22Rv1 (cell line): ENCODE measurements around the gene EPC2.
"Not testable (repeated sequence)": the region's sequence is repeated elsewhere in the genome, so short reads cannot be mapped to it uniquely, and the experiment has no call there.

Experiments
- H3K27ac ChIP-seq: fragments of 450-650 bp; 2 replicates; pipeline ENCODE4 v1.5.1; 2017
- ZFX ChIP-seq: fragments of 450-650 bp; IDR thresholded peaks from 2 replicates; pipeline ENCODE4 v1.6.1; 2017; ENCODE audit warnings: antibody characterized with exemption, borderline replicate concordance
- TF ChIP-seq, protein P1 (sequence below): fragments of 450-650 bp; IDR thresholded peaks from 2 replicates; pipeline ENCODE4 v1.5.1; 2017; ENCODE audit warnings: mild to moderate bottlenecking

The EPC2 gene

DNA sequence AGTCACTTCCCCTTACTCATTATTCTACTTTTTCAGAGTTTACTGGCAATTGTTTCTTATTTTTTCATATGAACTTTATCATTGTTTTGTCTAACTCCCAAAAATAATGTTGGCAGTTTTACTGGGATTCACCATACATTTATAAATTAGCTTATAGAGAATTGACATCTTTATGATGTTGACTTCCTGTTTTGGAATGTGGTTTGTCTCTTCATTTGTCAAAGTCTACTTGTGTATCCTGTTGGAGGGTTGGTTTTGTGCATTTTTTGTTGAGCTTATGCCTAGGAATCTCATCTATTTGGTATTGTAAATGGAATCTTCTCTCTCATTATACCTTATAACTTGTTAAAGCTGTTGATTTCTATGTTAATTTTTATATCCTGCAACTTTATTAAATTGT lies 16.4 kb downstream of the EPC2 start:
- no peak overlapping the region for H3K27ac ChIP-seq
- TF ChIP-seq, protein P1, sequence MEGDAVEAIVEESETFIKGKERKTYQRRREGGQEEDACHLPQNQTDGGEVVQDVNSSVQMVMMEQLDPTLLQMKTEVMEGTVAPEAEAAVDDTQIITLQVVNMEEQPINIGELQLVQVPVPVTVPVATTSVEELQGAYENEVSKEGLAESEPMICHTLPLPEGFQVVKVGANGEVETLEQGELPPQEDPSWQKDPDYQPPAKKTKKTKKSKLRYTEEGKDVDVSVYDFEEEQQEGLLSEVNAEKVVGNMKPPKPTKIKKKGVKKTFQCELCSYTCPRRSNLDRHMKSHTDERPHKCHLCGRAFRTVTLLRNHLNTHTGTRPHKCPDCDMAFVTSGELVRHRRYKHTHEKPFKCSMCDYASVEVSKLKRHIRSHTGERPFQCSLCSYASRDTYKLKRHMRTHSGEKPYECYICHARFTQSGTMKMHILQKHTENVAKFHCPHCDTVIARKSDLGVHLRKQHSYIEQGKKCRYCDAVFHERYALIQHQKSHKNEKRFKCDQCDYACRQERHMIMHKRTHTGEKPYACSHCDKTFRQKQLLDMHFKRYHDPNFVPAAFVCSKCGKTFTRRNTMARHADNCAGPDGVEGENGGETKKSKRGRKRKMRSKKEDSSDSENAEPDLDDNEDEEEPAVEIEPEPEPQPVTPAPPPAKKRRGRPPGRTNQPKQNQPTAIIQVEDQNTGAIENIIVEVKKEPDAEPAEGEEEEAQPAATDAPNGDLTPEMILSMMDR: no peak
- TF ChIP-seq ZFX: no peak

DNA sequence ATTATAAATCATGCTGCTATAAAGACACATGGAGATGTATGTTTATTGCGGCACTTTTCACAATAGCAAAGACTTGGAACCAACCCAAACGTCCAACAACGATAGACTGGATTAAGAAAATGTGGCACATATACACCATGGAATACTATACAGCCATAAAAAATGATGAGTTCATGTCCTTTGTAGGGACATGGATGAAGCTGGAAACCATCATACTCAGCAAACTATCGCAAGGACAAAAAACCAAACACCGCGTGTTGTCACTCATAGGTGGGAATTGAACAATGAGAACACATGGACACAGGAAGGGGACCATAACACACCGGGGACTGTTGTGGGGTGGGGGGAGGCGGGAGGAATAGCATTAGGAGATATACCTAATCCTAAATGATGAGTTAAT lies 17.8 kb downstream of the EPC2 start:
- H3K27ac ChIP-seq: not testable (repeated sequence)

DNA sequence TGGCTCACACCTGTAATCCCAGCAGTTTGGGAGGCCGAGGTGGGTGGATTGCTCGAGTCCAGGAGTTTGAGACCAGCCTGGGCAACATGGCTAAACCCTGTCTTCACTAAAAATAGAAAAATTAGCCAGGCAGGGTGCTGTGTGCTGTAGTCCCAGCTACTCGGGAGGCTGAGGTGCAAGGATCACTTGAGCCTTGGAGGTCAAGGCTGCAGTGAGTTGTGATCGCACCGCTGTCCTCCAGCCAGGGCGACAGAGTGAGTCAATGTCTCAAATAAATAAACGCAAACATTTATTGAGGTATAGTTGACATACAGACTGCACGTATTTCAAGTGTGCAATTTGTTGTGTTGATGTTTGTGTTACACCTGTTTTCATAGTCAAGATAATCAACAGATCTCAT lies 19.7 kb downstream of the EPC2 start:
- TF ChIP-seq, protein P1: no peak
- no peak for TF ChIP-seq ZFX
- no peak overlapping the region for H3K27ac ChIP-seq

DNA sequence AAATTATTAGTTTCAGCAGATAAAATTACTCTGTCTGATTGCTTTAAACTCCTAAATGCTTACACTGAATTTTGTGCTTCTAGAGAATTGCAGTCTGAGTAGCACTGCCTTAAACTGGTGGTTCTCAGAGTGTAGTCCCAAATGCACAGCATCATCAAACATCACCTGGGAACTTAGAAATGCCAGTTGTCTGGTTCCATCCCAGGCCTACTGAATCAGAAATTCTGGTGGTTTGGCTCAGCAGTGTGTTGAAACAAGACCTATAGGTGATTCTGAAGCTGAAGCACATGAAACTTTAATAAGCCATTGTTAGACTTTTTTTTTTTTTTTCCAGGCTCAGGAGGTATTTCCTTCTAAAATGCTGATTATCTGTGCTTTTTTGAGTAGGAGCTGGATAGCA lies 22.0 kb downstream of the EPC2 start:
- TF ChIP-seq, protein P1: no peak
- no peak for TF ChIP-seq ZFX
- no peak overlapping the region for H3K27ac ChIP-seq

DNA sequence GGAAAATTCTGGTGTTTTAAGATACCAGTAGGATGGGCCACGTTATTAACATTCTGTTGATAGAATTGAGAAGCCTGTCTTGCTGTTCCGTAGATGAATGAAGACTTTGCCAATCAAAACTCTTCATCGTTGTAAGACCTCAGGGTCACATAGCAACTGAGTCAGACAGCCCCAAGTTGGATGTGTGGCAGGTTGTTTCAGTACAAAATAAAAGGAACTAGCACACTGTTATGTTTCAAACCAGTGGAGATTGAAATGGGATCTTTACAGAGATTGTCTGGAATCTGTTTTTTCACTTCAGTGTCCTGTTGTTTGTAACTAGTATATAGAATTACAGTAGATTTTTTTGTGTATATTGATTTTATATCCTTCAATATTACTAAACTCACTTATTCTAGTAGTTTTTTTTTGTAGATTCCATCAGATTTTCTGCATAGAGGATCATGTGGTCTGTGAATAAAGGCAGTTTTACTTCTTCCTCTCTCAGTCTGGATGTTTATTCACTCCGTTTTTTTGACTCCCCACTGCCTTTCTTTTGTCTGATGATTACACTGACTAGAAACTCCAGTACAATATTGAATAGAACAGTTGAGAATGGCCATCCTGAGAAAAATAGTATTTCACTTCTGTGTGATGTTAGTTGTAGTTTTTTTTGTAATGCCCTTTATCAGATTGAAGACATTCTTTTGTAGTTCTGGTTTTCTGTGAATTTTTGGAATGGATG lies 22.7 kb downstream of the EPC2 start:
- H3K27ac ChIP-seq: no peak overlapping the region
- TF ChIP-seq, protein P1: no peak
- TF ChIP-seq ZFX: no peak

DNA sequence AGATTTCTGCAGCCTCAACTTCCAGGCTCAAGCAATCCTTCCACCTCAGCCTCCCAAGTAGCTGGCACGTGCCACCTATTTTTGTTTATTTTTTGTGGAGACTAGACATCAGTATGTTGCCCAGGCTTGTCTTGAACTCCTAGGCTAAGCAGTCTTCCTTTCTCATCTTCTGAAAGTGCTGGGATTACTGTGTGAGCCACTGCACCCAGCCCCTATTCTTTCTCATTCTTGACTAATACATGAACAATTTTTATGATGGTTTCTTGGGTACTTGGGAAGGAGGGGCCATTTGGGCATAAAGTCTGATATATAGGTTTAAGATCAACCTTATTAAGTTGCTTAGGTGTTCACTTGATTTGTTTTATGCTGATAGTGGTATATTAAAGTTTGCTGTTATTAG lies 26.2 kb downstream of the EPC2 start:
- TF ChIP-seq, protein P1: no peak
- no peak for TF ChIP-seq ZFX
- H3K27ac ChIP-seq: no peak overlapping the region

DNA sequence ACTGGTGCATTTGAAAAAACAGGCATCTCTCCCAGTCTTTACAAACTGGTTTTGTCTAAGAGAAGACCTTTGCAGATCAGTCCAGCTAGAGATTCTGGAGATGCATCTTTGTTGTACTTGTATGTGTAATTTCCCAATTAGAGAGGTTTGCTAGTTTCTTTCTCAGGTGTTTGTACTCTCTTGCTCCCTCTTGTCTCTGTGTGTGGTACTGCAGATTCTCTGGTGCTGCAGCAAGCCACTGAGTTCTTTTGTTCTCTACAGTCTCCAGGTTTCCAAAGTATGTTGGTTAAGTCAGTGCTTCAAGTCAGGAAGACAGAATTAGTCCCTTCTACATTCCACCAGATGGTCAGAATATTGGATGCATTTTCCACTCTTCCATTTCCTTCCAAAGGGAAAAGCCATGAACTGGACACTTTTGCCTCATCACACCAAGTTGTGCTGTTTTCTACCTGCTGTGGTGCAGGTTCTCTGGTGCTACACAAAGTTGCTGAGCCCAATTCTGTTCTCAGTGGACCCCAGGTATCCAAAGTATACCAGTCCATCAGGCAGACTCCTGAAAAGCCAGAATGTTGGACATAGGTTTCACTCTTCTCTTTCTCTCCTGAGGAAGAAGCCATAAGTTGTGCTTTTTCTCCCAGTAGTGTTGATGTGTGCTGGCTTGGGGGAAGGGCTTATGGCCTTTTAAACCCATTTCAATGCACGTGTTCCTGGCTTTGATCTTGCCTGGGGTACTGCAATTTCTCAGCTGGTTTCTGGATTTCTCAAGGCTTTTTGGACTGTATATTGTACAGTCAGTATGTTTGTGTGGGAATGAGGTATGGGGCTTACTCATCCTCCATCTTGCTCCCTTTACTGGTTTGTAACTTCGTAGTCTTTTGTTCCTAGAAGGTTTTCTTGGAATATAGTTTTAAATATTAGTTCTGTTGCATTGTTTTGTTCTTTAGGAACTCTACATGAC lies 29.8 kb downstream of the EPC2 start:
- no peak for TF ChIP-seq ZFX
- TF ChIP-seq, protein P1: peak; percentile 55

More for the DNA sequence above, 29.8 kb downstream of the EPC2 start:
- H3K27ac ChIP-seq: no peak overlapping the region
